ENCODE measurements around the gene EVI5. TPM values are rescaled to one million over a fixed set of nuclear protein-coding genes. Genes with fewer than 3 reads are reported as not detected.

The EVI5 gene
- total and polyA plus RNA-seq, 2 donors (not counting 1 experiment from before 2014, with no cell fraction given) = 1.5 to 36.3 TPM

GRCh38 chr1:92466683-92467352 is 318.1 kb downstream of the EVI5 start:
- Histone ChIP-seq H3K4me2 (replicated peaks; ENCODE audit: low read depth, low read length, poor library complexity, severe bottlenecking) (no peak overlapping the region), H4K20me1 (ENCODE audit: control insufficient read depth, insufficient read depth, low read length, poor library complexity, severe bottlenecking) (no peaks in the 10 kb centered on the region), H3K4me1 (ENCODE audit: control insufficient read depth in 2 of 2, insufficient read depth in 2 of 2, low read length in 2 of 2) (peaks cover 0 to 8% of the 10 kb centered on the region in 2 donors), H3K4me3 (ENCODE audit: control extremely low read depth in 1 of 5, extremely low read depth in 1 of 5, insufficient read depth in 1 of 5, low read depth in 2 of 5, low read length in 4 of 5) (no peak overlapping the region), H2AFZ (ENCODE audit: insufficient read depth, low read depth, low read length, poor library complexity, severe bottlenecking) (no peak overlapping the region), H3K27me3 (replicated peaks in 1 of 4; ENCODE audit: control extremely low read depth in 1 of 4, control insufficient read depth in 3 of 4, insufficient read depth in 4 of 4, low read length in 3 of 4) (no peaks in the 10 kb centered on the region), H3K9ac (ENCODE audit: low read length) (no peak overlapping the region), H3K27ac (ENCODE audit: low read length in 2 of 2) (no peak overlapping the region), H3K36me3 (replicated peaks in 1 of 2; ENCODE audit: control extremely low read depth in 1 of 2, control insufficient read depth in 1 of 2, extremely low read depth in 1 of 2, insufficient read depth in 2 of 2, low read length in 1 of 2) (no peaks in the 10 kb centered on the region), H3K79me2 (ENCODE audit: control insufficient read depth, insufficient read depth, low read length) (no peaks in the 10 kb centered on the region), H3K9me3 (ENCODE audit: control extremely low read depth in 1 of 3, control insufficient read depth in 2 of 3, insufficient read depth in 1 of 3, low read length in 2 of 3) (no peaks in the 10 kb centered on the region)
- ChIA-PET CTCF (no interaction called here), POLR2A (interaction anchor here (0.5 kb wide), 1 partner anchor 11 kb away, joined by 10 read pairs; no protein-coding TSS in a partner anchor)
- no CpG with 5 or more reads among the region's 1 CpG for WGBS (ENCODE audit: insufficient coverage)
- Mint-ChIP-seq H3K4me3 (no peak overlapping the region), H3K4me1 (peaks cover 16% of the 10 kb centered on the region), H3K27me3 (peaks cover 3% of the 10 kb centered on the region), H3K9me3 (ENCODE audit: insufficient read depth) (no peaks in the 10 kb centered on the region), H3K27ac (no peak overlapping the region)
- no peak for DNase-seq
- intact Hi-C loops (cut with micrococcal nuclease) = no loop called here
- no peak for ATAC-seq (ENCODE audit: low read depth)
- TF ChIP-seq EZH2 (IDR thresholded peaks at IDR 0.05; ENCODE audit: borderline replicate concordance, insufficient read depth, low read depth, low read length, poor library complexity, severe bottlenecking) = no peak
- TF ChIP-seq, protein P1, sequence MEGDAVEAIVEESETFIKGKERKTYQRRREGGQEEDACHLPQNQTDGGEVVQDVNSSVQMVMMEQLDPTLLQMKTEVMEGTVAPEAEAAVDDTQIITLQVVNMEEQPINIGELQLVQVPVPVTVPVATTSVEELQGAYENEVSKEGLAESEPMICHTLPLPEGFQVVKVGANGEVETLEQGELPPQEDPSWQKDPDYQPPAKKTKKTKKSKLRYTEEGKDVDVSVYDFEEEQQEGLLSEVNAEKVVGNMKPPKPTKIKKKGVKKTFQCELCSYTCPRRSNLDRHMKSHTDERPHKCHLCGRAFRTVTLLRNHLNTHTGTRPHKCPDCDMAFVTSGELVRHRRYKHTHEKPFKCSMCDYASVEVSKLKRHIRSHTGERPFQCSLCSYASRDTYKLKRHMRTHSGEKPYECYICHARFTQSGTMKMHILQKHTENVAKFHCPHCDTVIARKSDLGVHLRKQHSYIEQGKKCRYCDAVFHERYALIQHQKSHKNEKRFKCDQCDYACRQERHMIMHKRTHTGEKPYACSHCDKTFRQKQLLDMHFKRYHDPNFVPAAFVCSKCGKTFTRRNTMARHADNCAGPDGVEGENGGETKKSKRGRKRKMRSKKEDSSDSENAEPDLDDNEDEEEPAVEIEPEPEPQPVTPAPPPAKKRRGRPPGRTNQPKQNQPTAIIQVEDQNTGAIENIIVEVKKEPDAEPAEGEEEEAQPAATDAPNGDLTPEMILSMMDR (IDR thresholded peaks at IDR 0.05) = no peak

DNA sequence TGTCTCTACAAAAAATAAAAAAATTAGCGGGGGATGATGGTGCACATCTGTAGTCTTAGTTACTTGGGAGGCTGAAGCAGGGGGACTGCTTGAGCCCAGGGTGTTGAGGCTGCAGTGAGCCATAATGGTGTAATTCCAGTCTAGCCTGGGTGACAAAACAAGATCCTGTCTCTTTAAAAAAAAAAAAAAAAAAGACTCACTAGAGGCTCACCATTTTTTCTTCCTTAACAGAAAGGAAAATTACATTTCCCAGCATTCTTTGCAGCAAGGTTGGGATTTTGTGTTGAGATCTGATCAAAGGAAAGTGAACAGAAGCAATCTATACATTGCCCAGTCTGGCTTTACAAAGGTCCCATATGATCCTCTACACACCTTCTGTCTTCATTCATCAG is 319.7 kb downstream of the EVI5 start:
- DNase-seq (no peak), ATAC-seq (ENCODE audit: low read depth) (no peak)
- no CpG with 5 or more reads among the region's 1 CpG for WGBS (ENCODE audit: insufficient coverage)
- Mint-ChIP-seq H3K4me1 (peaks cover 25% of the 10 kb centered on the region), H3K9me3 (ENCODE audit: insufficient read depth) (no peaks in the 10 kb centered on the region), H3K4me3 (no peak overlapping the region), H3K27me3 (peaks cover 7% of the 10 kb centered on the region), H3K27ac (no peak overlapping the region)
- ChIA-PET CTCF (no interaction called here), POLR2A (no interaction called here)
- Histone ChIP-seq H3K4me3 (ENCODE audit: control extremely low read depth in 1 of 5, extremely low read depth in 1 of 5, insufficient read depth in 1 of 5, low read depth in 2 of 5, low read length in 4 of 5) (no peak overlapping the region), H4K20me1 (ENCODE audit: control insufficient read depth, insufficient read depth, low read length, poor library complexity, severe bottlenecking) (no peaks in the 10 kb centered on the region), H3K79me2 (ENCODE audit: control insufficient read depth, insufficient read depth, low read length) (no peaks in the 10 kb centered on the region), H3K9ac (ENCODE audit: low read length) (no peak overlapping the region), H3K4me2 (replicated peaks; ENCODE audit: low read depth, low read length, poor library complexity, severe bottlenecking) (no peak overlapping the region), H3K27me3 (replicated peaks in 1 of 4; ENCODE audit: control extremely low read depth in 1 of 4, control insufficient read depth in 3 of 4, insufficient read depth in 4 of 4, low read length in 3 of 4) (no peaks in the 10 kb centered on the region), H3K9me3 (ENCODE audit: control extremely low read depth in 1 of 3, control insufficient read depth in 2 of 3, insufficient read depth in 1 of 3, low read length in 2 of 3) (no peaks in the 10 kb centered on the region), H3K36me3 (replicated peaks in 1 of 2; ENCODE audit: control extremely low read depth in 1 of 2, control insufficient read depth in 1 of 2, extremely low read depth in 1 of 2, insufficient read depth in 2 of 2, low read length in 1 of 2) (no peaks in the 10 kb centered on the region), H2AFZ (ENCODE audit: insufficient read depth, low read depth, low read length, poor library complexity, severe bottlenecking) (no peak overlapping the region), H3K4me1 (ENCODE audit: control insufficient read depth in 2 of 2, insufficient read depth in 2 of 2, low read length in 2 of 2) (peaks cover 0 to 8% of the 10 kb centered on the region in 2 donors), H3K27ac (ENCODE audit: low read length in 2 of 2) (no peak overlapping the region)
- no peak for TF ChIP-seq EZH2 (IDR thresholded peaks at IDR 0.05; ENCODE audit: borderline replicate concordance, insufficient read depth, low read depth, low read length, poor library complexity, severe bottlenecking)
- TF ChIP-seq, protein P1 (IDR thresholded peaks at IDR 0.05) = no peak
- intact Hi-C loops (cut with micrococcal nuclease) = no loop called here

Measured in B cell (primary cell).